Measurements from ENCODE around the gene FOXC2.

The FOXC2 gene

DNA sequence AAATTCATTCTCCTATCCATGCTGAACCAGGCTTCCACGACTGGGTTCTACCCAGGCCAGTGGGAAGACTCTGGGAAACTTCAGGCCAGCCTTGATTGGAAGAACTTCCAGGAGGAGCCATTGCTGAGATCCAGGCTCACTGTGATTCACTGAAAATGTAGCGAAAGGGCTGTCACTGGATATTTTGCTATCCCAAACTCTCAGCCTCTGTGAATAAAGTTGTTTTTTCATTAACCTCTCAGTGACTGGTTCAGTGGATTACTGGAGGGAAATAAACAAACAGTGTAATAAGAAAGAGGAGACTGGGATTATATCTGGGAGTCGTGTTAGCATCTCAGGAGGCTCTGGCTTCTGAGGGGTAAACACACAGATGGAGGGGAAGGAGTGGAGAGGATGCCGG, 14.8 kb downstream of the FOXC2 start:
- TF ChIP-seq SIN3A (IDR thresholded peaks at IDR 0.05; ENCODE audit: borderline replicate concordance, insufficient read depth, low read length) (no peak), POLR2AphosphoS5 (IDR thresholded peaks at IDR 0.05; ENCODE audit: low read depth, low read length) (no peak), TAF1 (IDR thresholded peaks at IDR 0.05; ENCODE audit: borderline replicate concordance, insufficient read depth, low read length) (no peak), FOXP2 (optimal IDR thresholded peaks at IDR 0.05; ENCODE audit: borderline replicate concordance, extremely low read depth, extremely low read length, insufficient read depth) (no peak)
- TF ChIP-seq, protein P1, sequence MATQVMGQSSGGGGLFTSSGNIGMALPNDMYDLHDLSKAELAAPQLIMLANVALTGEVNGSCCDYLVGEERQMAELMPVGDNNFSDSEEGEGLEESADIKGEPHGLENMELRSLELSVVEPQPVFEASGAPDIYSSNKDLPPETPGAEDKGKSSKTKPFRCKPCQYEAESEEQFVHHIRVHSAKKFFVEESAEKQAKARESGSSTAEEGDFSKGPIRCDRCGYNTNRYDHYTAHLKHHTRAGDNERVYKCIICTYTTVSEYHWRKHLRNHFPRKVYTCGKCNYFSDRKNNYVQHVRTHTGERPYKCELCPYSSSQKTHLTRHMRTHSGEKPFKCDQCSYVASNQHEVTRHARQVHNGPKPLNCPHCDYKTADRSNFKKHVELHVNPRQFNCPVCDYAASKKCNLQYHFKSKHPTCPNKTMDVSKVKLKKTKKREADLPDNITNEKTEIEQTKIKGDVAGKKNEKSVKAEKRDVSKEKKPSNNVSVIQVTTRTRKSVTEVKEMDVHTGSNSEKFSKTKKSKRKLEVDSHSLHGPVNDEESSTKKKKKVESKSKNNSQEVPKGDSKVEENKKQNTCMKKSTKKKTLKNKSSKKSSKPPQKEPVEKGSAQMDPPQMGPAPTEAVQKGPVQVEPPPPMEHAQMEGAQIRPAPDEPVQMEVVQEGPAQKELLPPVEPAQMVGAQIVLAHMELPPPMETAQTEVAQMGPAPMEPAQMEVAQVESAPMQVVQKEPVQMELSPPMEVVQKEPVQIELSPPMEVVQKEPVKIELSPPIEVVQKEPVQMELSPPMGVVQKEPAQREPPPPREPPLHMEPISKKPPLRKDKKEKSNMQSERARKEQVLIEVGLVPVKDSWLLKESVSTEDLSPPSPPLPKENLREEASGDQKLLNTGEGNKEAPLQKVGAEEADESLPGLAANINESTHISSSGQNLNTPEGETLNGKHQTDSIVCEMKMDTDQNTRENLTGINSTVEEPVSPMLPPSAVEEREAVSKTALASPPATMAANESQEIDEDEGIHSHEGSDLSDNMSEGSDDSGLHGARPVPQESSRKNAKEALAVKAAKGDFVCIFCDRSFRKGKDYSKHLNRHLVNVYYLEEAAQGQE (IDR thresholded peaks at IDR 0.05; ENCODE audit: insufficient read depth in 1 of 2, low read depth in 2 of 2, low read length in 2 of 2) = no peak

DNA sequence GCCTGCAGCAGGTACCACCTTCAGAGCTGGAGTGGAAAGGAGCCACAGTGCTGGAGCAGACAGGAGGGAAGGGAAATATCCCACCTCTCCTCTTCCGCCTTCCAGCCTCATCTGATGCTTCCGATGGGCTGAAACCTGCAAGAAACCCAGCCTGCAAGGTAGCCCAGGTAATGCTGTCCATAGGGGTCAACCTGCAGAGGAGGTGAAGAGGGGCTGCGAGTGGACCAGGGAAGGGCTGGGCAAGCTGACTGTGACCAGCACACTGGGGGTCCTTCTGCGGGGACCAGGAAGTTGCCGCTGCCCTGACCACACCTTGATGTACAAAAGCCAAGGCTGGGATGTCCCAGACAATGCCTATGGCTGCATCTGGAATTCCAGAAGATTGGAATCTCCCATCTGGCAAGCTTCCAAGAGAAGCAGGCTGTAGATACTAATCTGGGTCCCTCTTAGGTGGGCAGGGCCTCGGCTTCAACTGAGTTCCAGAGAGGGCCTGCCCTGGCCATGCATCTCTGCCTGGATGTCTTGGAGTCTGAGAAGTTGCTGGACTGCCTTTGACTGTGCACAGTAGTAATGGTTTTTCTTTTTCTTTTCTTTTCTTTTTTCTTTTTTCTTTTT, 17.5 kb downstream of the FOXC2 start:
- TF ChIP-seq POLR2AphosphoS5 (IDR thresholded peaks at IDR 0.05; ENCODE audit: low read depth, low read length) (no peak), SIN3A (IDR thresholded peaks at IDR 0.05; ENCODE audit: borderline replicate concordance, insufficient read depth, low read length) (no peak), TAF1 (IDR thresholded peaks at IDR 0.05; ENCODE audit: borderline replicate concordance, insufficient read depth, low read length) (no peak)

DNA sequence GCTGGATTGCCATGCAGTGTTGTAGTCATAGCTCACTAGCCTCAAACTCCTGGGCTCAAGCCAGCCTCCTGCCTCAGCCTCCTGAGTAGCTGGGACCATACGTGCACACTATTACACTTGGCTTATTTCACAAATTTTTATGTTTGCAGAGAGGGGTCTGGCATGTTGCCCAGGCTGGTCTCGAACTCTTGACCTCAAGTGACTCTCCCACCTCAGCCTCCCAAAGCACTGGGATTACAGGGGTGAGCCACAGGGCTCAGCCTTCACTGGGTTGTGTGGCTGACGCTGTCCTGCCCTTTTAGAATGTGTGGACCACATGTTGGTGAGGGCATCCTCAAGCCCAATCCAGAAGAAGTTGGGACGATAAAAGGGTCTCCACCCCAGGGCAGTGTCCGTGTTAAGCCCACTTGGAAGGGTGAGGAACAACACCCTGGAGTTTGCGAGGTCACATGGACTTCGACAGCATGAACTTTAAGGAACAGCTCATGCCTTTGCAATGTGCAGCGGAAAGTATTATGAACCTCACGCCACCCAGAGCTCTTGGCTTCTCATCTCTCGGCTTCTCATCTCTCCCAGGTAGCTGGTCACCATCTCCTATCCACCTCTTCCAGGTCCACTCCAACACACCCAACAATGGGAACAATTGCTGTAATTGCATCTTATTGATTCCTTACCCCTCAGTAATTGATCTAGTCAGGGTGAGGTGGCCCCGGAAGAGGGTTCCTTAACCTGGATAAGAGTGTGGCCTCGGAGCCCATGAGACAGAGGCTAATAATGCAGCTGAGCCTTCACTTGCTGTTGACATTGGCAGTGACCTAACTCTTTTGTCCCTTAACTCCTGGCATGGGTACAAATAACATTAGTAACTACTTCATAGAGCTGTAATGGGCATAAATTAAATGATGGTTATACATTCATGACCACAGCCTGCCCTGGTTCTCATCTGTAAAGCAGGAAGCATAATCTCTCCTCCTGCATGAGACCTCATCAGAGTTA, 18.4 kb downstream of the FOXC2 start:
- TF ChIP-seq POLR2AphosphoS5 (IDR thresholded peaks at IDR 0.05; ENCODE audit: low read depth, low read length) (no peak), SIN3A (IDR thresholded peaks at IDR 0.05; ENCODE audit: borderline replicate concordance, insufficient read depth, low read length) (no peak), FOXP2 (optimal IDR thresholded peaks at IDR 0.05; ENCODE audit: borderline replicate concordance, extremely low read depth, extremely low read length, insufficient read depth) (no peak), TAF1 (IDR thresholded peaks at IDR 0.05; ENCODE audit: borderline replicate concordance, insufficient read depth, low read length) (no peak)
- TF ChIP-seq, protein P1 (IDR thresholded peaks at IDR 0.05; ENCODE audit: insufficient read depth in 1 of 2, low read depth in 2 of 2, low read length in 2 of 2) = no peak

DNA sequence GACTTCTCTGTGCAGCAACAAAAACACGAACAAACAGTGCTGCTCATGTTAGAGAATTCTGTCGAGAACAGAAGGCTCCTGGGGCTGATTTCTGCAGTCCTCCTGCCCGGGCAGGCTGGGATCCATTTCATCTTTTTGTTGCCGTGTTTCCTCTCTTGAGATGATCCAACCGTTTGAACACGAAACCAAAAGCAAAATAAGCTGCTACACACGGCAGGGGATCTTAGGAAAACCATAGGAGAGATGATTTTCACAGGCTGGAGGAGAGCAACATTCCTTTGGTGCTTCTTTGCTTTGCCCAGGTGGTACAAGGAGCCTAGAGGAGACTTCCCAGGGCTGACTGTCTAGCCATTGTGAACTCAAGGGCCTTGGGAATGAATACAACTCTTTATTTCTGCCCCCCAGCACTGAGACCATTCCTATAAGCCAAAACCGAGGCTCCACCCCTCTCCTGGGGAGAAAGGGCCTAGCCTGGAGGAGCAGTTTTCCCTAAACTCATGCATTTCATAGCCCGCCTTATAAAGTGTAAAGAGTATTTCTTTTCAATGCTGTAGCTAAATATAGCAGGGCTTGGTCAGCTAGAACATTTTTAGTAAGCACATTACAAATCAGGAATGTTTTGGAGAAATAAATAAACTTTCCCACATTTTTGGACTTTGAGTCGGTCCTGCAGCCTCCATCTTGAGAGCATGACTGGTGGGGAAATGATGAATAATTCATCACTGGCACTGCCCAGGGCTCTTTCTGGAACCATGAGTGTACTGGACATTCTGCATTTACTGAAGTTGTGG, 19.4 kb downstream of the FOXC2 start:
- TF ChIP-seq POLR2AphosphoS5 (IDR thresholded peaks at IDR 0.05; ENCODE audit: low read depth, low read length) (no peak), FOXP2 (optimal IDR thresholded peaks at IDR 0.05; ENCODE audit: borderline replicate concordance, extremely low read depth, extremely low read length, insufficient read depth) (no peak), TAF1 (IDR thresholded peaks at IDR 0.05; ENCODE audit: borderline replicate concordance, insufficient read depth, low read length) (no peak), SIN3A (IDR thresholded peaks at IDR 0.05; ENCODE audit: borderline replicate concordance, insufficient read depth, low read length) (no peak)
- TF ChIP-seq, protein P1 (IDR thresholded peaks at IDR 0.05; ENCODE audit: insufficient read depth in 1 of 2, low read depth in 2 of 2, low read length in 2 of 2) = no peak

DNA sequence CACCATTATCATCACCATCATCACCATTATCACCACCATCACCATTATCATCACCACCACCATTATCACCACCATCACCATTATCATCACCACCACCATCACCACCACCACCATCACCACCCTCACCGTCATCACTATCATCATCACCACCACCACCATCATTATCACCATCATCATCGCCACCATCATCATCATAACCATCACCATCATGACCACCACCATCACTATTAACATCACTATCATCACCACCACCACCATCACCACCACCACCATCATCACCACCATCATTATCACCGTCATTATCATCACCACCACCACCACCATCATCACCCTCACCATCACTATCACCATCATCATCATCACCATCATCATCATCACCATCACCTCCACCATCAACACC, 20.9 kb downstream of the FOXC2 start:
- TF ChIP-seq, protein P1 (IDR thresholded peaks at IDR 0.05; ENCODE audit: insufficient read depth in 1 of 2, low read depth in 2 of 2, low read length in 2 of 2) = no peak
- no peak for TF ChIP-seq POLR2AphosphoS5 (IDR thresholded peaks at IDR 0.05; ENCODE audit: low read depth, low read length)
- no peak for TF ChIP-seq SIN3A (IDR thresholded peaks at IDR 0.05; ENCODE audit: borderline replicate concordance, insufficient read depth, low read length)
- no peak for TF ChIP-seq FOXP2 (optimal IDR thresholded peaks at IDR 0.05; ENCODE audit: borderline replicate concordance, extremely low read depth, extremely low read length, insufficient read depth)
- TF ChIP-seq TAF1 (IDR thresholded peaks at IDR 0.05; ENCODE audit: borderline replicate concordance, insufficient read depth, low read length) = no peak

Measured in PFSK-1 (cell line).